HepG2 (cell line): ENCODE measurements around the gene VPS26A. TPM values are rescaled to one million over a fixed set of nuclear protein-coding genes. Genes with fewer than 3 reads are reported as not detected.

Source experiments
- ATAC-seq: fragments of 200-7000 bp; cut with Tn5 transposase; 3 replicates; pipeline ENCODE4 v1.9.1; 2020; ENCODE audit warnings: mild to moderate bottlenecking, moderate library complexity
- BruUV-seq: library from RNA; stranded (reverse); fragments of 400-500 nt; replicated peaks from 2 replicates; lab custom pipeline; 2021; lab: Mats Ljungman, UMichigan
- CTCF ChIA-PET: fragments of 300-600 bp; formaldehyde crosslinking; extraction: SDS; loops from one replicate; lab custom pipeline; 2021; ENCODE audit warnings: low total read pairs, inconsistent platforms, low intra/inter-chr PET ratio; lab: Yijun Ruan, JAX
- POLR2A ChIA-PET: fragments of 350-600 bp; sonication (Branson Sonifier 250); formaldehyde crosslinking; loops from one replicate; lab custom pipeline; 2020; ENCODE audit warnings: antibody characterized with exemption, inconsistent platforms; lab: Yijun Ruan, JAX
- DNase-seq: peaks from one replicate; pipeline ENCODE4 v3.0.0-alpha.2; 2015; ENCODE audit warnings: low spot score
- FAIRE-seq: peaks from 3 replicates; lab custom pipeline; 2011; peaks lifted over from hg19 to GRCh38; lab: Jason Lieb, UNC
- H2AFZ ChIP-seq: one replicate; pipeline ENCODE4 v1.6.1; 2011; ENCODE audit warnings: low read length, inconsistent platforms
- H3K27ac ChIP-seq: fragments of 300-600 bp; 3 replicates; pipeline ENCODE4 v1.8.0; 2011; ENCODE audit warnings: mixed run types, mild to moderate bottlenecking, mixed read lengths, low read length, inconsistent platforms; ENCODE audit not compliant: insufficient read depth; ENCODE audit errors: extremely low read length
- H3K27me3 ChIP-seq, 2 experiments: fragments of 200-600 bp in 1 of 2; 2 replicates in 1 of 2; 3 replicates in 1 of 2; pipeline versions ENCODE4 v1.6.0 to v1.8.0; 2011; ENCODE audit warnings: low read length in 2 of 2, mild to moderate bottlenecking in 2 of 2, moderate library complexity in 2 of 2, inconsistent platforms in 1 of 2; ENCODE audit not compliant: insufficient read depth in 2 of 2, control insufficient read depth in 1 of 2
- H3K36me3 ChIP-seq, 2 experiments: fragments of 200-600 bp in 1 of 2; replicated peaks in 1 of 2; 2 replicates in 1 of 2; 3 replicates in 1 of 2; pipeline versions ENCODE4 v1.5.1 to v1.8.0; 2011; ENCODE audit warnings: low read length in 2 of 2, inconsistent platforms in 1 of 2; ENCODE audit not compliant: insufficient read depth in 2 of 2, control insufficient read depth in 1 of 2
- H3K4me1 ChIP-seq: 2 replicates; pipeline ENCODE4 v1.5.1; 2012; ENCODE audit warnings: low read length, inconsistent platforms; ENCODE audit not compliant: insufficient read depth
- H3K4me2 ChIP-seq: 2 replicates; pipeline ENCODE4 v1.6.0; 2011; ENCODE audit warnings: low read depth, low read length, inconsistent platforms
- H3K4me3 ChIP-seq, 3 experiments: fragments of 200-600 bp in 1 of 3; sonication (generic), shearing (Covaris generic) in 1 of 3; replicated peaks in 1 of 3; 2 replicates each; pipeline ENCODE4 v1.5.1; 2011 to 2016; ENCODE audit warnings: low read length in 3 of 3, inconsistent platforms in 2 of 3, low read depth in 2 of 3, mild to moderate bottlenecking in 2 of 3, control low read depth in 1 of 3, mixed read lengths in 1 of 3; ENCODE audit not compliant: insufficient read depth in 1 of 3
- H3K79me2 ChIP-seq: one replicate; pipeline ENCODE4 v1.6.1; 2011; ENCODE audit warnings: low read length, inconsistent platforms; ENCODE audit not compliant: insufficient read depth
- H3K9ac ChIP-seq: 2 replicates; pipeline ENCODE4 v1.6.0; 2011; ENCODE audit warnings: mild to moderate bottlenecking, low read depth, low read length, inconsistent platforms; ENCODE audit not compliant: insufficient read depth
- H3K9me3 ChIP-seq: 2 replicates; pipeline ENCODE4 v1.5.1; 2012; ENCODE audit warnings: mild to moderate bottlenecking, low read length
- H4K20me1 ChIP-seq: 2 replicates; pipeline ENCODE4 v1.6.0; 2011; ENCODE audit warnings: inconsistent platforms, mild to moderate bottlenecking, low read length, moderate library complexity; ENCODE audit not compliant: insufficient read depth
- HMG20A ChIP-seq: IDR thresholded peaks from 2 replicates; pipeline ENCODE4 v1.6.1; 2016; ENCODE audit warnings: borderline replicate concordance
- NCOR1 ChIP-seq: fragments of 200-600 bp; sonication (generic); IDR thresholded peaks from 2 replicates; pipeline ENCODE4 v1.7.0; 2017; ENCODE audit warnings: antibody characterized with exemption, low read length, borderline replicate concordance
- ZEB1 ChIP-seq: IDR thresholded peaks from 2 replicates; pipeline ENCODE4 v1.6.1; 2012; ENCODE audit warnings: mild to moderate bottlenecking, low read depth, inconsistent platforms; ENCODE audit not compliant: insufficient replicate concordance
- ZNF10 ChIP-seq: sonication (generic); formaldehyde crosslinking; IDR thresholded peaks from 2 replicates; pipeline ENCODE4 v1.4.0; 2020; ENCODE audit warnings: mild to moderate bottlenecking, low read depth, missing genetic modification reagents, borderline replicate concordance
- ZNF101 ChIP-seq: sonication (generic); formaldehyde crosslinking; IDR thresholded peaks from 2 replicates; pipeline ENCODE4 v1.4.0; 2020; ENCODE audit warnings: mild to moderate bottlenecking, low read depth, missing genetic modification reagents, borderline replicate concordance
- ZNF614 ChIP-seq: IDR thresholded peaks from 2 replicates; pipeline ENCODE4 v1.6.1; 2018; ENCODE audit warnings: missing biosample characterization, missing genetic modification reagents, inconsistent platforms, borderline replicate concordance
- ZNF619 ChIP-seq: sonication (generic); formaldehyde crosslinking; IDR thresholded peaks from 2 replicates; pipeline ENCODE4 v1.4.0; 2020; ENCODE audit warnings: mild to moderate bottlenecking, missing genetic modification reagents
- WGBS: methylation state at CpG from one replicate; pipeline ENCODE4 v1.1.6; 2017; ENCODE audit warnings: low lambda C conversion rate; 5-methylcytosine and 5-hydroxymethylcytosine counted together
- in situ Hi-C: cut with HindIII; loops from 2 replicates; pipeline ENCODE4 v1.10.0; 2017; ENCODE audit warnings: low pct_unique_long_range_greater_than_20kb; ENCODE audit not compliant: extremely low pct_ligation_motif_present
- intact Hi-C: fragments of 100-400 bp; cut with micrococcal nuclease; formaldehyde crosslinking; loops from one replicate; pipeline ENCODE4 v1.10.0; 2022; ENCODE audit not compliant: unreplicated experiment
- polyA plus RNA-seq, 8 experiments: library from polyadenylated mRNA; depleted of rRNA in 3 of 8; stranded (reverse) in 7 of 8; unstranded in 1 of 8; fragments of >200 nt; fragmentation: Illumina TruSeq in 4 of 8; extraction: Trizol in 4 of 8; gene quantifications; 2 replicates each; pipeline versions ENCODE4 v1.2.1 to v1.2.3, GENCODE V29; 2011 to 2016; ENCODE audit warnings: low read depth in 4 of 8, missing spikeins in 1 of 8, mixed read lengths in 1 of 8; ENCODE audit not compliant: insufficient read depth in 1 of 8
- total RNA-seq, 5 experiments: library from RNA; depleted of rRNA; stranded (reverse); fragments of >200 nt; fragmentation: Illumina TruSeq; extraction: Trizol; gene quantifications; 2 replicates each; pipeline ENCODE4 v1.2.3, GENCODE V29; 2016; ENCODE audit warnings: low read depth in 1 of 5
- TF ChIP-seq, protein P1 (sequence below): fragments of 450-650 bp; IDR thresholded peaks from 2 replicates; pipeline ENCODE4 v1.6.1; 2017; ENCODE audit warnings: mild to moderate bottlenecking
- TF ChIP-seq, protein P2 (sequence below): sonication (generic); formaldehyde crosslinking; IDR thresholded peaks from 2 replicates; pipeline ENCODE4 v1.4.0; 2020; ENCODE audit warnings: missing genetic modification reagents, borderline replicate concordance
- TF ChIP-seq, protein P3 (sequence below): conservative IDR thresholded peaks from 2 replicates; pipeline ENCODE4 v1.6.1; 2018; ENCODE audit warnings: missing genetic modification reagents
- TF ChIP-seq, protein P4 (sequence below): sonication (generic); formaldehyde crosslinking; IDR thresholded peaks from 2 replicates; pipeline ENCODE4 v1.9.0; 2021; ENCODE audit warnings: missing genetic modification reagents, mild to moderate bottlenecking, borderline replicate concordance

VPS26A gene
- total and polyA plus RNA-seq, 2 of the 13 experiments (the other 11 are each of a cell fraction or from before 2014, with no cell fraction given), result 12.9 to 32.6 TPM

DNA sequence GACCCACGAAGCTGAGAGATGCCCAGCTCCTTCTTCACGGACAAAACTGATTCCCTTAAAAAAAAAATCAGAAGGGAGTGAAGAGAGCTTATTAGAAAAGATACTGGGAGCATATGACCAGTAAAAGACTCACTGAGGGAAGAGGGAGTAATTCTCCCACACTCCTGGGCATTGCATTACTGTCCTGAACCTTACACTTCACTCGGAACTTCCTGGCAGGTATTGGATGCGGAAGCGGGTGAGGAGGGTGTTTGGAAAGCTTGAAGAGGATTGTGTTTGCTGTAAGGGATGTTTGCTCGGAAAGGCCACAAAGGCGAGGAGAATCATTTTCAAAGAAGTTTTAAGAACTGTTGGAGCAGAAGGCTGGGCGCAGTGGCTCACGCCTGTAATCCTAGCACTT, 96.5 kb downstream of the VPS26A start:
- H2AFZ ChIP-seq, result peak overlapping the region; percentile 37
- peaks cover 73% of the 10 kb centered on the region for H3K4me1 ChIP-seq
- 0% methylated on average over 9 of the region's 9 CpGs for WGBS
- peak overlapping the region; percentile 51 to 71 (median 57) for H3K4me3 ChIP-seq
- H3K9ac ChIP-seq, result peak overlapping the region; percentile 60
- BruUV-seq, result TSS peak; percentile 83
- ChIA-PET POLR2A (interaction anchor here (0.8 to 1.7 kb wide), 5 partner anchors 9 to 40 kb away, joined by 3 to 12 read pairs (median 4); partner anchors contain the start of gene SUPV3L1), CTCF (no interaction called here)
- H3K79me2 ChIP-seq, result peaks cover 3% of the 10 kb centered on the region
- intact Hi-C loops, result no loop called here
- H3K27ac ChIP-seq, result peak overlapping the region; percentile 45
- H3K9me3 ChIP-seq, result no peaks in the 10 kb centered on the region
- in situ Hi-C loops, result no loop called here
- peak; percentile 67 for ATAC-seq
- H4K20me1 ChIP-seq, result no peaks in the 10 kb centered on the region
- H3K27me3 ChIP-seq, result no peaks in the 10 kb centered on the region; a peak in 1 of 5 replicates
- H3K36me3 ChIP-seq, result no peaks in the 10 kb centered on the region
- FAIRE-seq, result no peak
- peak; percentile 66 for DNase-seq
- H3K4me2 ChIP-seq, result peak overlapping the region; percentile 86
- TF ChIP-seq, protein P1, sequence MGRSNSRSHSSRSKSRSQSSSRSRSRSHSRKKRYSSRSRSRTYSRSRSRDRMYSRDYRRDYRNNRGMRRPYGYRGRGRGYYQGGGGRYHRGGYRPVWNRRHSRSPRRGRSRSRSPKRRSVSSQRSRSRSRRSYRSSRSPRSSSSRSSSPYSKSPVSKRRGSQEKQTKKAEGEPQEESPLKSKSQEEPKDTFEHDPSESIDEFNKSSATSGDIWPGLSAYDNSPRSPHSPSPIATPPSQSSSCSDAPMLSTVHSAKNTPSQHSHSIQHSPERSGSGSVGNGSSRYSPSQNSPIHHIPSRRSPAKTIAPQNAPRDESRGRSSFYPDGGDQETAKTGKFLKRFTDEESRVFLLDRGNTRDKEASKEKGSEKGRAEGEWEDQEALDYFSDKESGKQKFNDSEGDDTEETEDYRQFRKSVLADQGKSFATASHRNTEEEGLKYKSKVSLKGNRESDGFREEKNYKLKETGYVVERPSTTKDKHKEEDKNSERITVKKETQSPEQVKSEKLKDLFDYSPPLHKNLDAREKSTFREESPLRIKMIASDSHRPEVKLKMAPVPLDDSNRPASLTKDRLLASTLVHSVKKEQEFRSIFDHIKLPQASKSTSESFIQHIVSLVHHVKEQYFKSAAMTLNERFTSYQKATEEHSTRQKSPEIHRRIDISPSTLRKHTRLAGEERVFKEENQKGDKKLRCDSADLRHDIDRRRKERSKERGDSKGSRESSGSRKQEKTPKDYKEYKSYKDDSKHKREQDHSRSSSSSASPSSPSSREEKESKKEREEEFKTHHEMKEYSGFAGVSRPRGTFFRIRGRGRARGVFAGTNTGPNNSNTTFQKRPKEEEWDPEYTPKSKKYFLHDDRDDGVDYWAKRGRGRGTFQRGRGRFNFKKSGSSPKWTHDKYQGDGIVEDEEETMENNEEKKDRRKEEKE, result no peak
- TF ChIP-seq, protein P2, sequence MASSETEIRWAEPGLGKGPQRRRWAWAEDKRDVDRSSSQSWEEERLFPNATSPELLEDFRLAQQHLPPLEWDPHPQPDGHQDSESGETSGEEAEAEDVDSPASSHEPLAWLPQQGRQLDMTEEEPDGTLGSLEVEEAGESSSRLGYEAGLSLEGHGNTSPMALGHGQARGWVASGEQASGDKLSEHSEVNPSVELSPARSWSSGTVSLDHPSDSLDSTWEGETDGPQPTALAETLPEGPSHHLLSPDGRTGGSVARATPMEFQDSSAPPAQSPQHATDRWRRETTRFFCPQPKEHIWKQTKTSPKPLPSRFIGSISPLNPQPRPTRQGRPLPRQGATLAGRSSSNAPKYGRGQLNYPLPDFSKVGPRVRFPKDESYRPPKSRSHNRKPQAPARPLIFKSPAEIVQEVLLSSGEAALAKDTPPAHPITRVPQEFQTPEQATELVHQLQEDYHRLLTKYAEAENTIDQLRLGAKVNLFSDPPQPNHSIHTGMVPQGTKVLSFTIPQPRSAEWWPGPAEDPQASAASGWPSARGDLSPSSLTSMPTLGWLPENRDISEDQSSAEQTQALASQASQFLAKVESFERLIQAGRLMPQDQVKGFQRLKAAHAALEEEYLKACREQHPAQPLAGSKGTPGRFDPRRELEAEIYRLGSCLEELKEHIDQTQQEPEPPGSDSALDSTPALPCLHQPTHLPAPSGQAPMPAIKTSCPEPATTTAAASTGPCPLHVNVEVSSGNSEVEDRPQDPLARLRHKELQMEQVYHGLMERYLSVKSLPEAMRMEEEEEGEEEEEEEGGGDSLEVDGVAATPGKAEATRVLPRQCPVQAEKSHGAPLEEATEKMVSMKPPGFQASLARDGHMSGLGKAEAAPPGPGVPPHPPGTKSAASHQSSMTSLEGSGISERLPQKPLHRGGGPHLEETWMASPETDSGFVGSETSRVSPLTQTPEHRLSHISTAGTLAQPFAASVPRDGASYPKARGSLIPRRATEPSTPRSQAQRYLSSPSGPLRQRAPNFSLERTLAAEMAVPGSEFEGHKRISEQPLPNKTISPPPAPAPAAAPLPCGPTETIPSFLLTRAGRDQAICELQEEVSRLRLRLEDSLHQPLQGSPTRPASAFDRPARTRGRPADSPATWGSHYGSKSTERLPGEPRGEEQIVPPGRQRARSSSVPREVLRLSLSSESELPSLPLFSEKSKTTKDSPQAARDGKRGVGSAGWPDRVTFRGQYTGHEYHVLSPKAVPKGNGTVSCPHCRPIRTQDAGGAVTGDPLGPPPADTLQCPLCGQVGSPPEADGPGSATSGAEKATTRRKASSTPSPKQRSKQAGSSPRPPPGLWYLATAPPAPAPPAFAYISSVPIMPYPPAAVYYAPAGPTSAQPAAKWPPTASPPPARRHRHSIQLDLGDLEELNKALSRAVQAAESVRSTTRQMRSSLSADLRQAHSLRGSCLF, result no peak
- TF ChIP-seq, protein P3, sequence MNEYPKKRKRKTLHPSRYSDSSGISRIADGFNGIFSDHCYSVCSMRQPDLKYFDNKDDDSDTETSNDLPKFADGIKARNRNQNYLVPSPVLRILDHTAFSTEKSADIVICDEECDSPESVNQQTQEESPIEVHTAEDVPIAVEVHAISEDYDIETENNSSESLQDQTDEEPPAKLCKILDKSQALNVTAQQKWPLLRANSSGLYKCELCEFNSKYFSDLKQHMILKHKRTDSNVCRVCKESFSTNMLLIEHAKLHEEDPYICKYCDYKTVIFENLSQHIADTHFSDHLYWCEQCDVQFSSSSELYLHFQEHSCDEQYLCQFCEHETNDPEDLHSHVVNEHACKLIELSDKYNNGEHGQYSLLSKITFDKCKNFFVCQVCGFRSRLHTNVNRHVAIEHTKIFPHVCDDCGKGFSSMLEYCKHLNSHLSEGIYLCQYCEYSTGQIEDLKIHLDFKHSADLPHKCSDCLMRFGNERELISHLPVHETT (CRISPR knock-in tag), result no peak
- TF ChIP-seq ZNF101 (CRISPR knock-in tag) (no peak), ZNF619 (CRISPR knock-in tag) (no peak), ZNF614 (CRISPR knock-in tag) (no peak), ZNF10 (CRISPR knock-in tag) (no peak), NCOR1 (no peak), HMG20A (CRISPR knock-in tag) (no peak), ZEB1 (peak; percentile 51)
- TF ChIP-seq, protein P4, sequence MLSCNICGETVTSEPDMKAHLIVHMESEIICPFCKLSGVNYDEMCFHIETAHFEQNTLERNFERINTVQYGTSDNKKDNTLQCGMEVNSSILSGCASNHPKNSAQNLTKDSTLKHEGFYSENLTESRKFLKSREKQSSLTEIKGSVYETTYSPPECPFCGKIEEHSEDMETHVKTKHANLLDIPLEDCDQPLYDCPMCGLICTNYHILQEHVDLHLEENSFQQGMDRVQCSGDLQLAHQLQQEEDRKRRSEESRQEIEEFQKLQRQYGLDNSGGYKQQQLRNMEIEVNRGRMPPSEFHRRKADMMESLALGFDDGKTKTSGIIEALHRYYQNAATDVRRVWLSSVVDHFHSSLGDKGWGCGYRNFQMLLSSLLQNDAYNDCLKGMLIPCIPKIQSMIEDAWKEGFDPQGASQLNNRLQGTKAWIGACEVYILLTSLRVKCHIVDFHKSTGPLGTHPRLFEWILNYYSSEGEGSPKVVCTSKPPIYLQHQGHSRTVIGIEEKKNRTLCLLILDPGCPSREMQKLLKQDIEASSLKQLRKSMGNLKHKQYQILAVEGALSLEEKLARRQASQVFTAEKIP (CRISPR knock-in tag), result no peak
